HepG2 (cell line): ENCODE results near the gene CTAG2. TPM values are rescaled to one million over a fixed set of nuclear protein-coding genes. Genes with fewer than 3 reads are reported as not detected.

ENCODE experiments used
- ATAC-seq: fragments of 200-7000 bp; cut with Tn5 transposase; 3 replicates; pipeline ENCODE4 v1.9.1; 2020; ENCODE audit warnings: mild to moderate bottlenecking, moderate library complexity
- BruUV-seq: library from RNA; stranded (reverse); fragments of 400-500 nt; replicated peaks from 2 replicates; lab custom pipeline; 2021; lab: Mats Ljungman, UMichigan
- CTCF ChIA-PET: fragments of 300-600 bp; formaldehyde crosslinking; extraction: SDS; loops from one replicate; lab custom pipeline; 2021; ENCODE audit warnings: low total read pairs, inconsistent platforms, low intra/inter-chr PET ratio; lab: Yijun Ruan, JAX
- POLR2A ChIA-PET: fragments of 350-600 bp; sonication (Branson Sonifier 250); formaldehyde crosslinking; loops from one replicate; lab custom pipeline; 2020; ENCODE audit warnings: antibody characterized with exemption, inconsistent platforms; lab: Yijun Ruan, JAX
- DNase-seq: peaks from one replicate; pipeline ENCODE4 v3.0.0-alpha.2; 2015; ENCODE audit warnings: low spot score
- FAIRE-seq: peaks from 3 replicates; lab custom pipeline; 2011; peaks lifted over from hg19 to GRCh38; lab: Jason Lieb, UNC
- H2AFZ ChIP-seq: one replicate; pipeline ENCODE4 v1.6.1; 2011; ENCODE audit warnings: low read length, inconsistent platforms
- H3K27ac ChIP-seq: fragments of 300-600 bp; 3 replicates; pipeline ENCODE4 v1.8.0; 2011; ENCODE audit warnings: mixed run types, mild to moderate bottlenecking, mixed read lengths, low read length, inconsistent platforms; ENCODE audit not compliant: insufficient read depth; ENCODE audit errors: extremely low read length
- H3K27me3 ChIP-seq, 2 experiments: fragments of 200-600 bp in 1 of 2; 2 replicates in 1 of 2; 3 replicates in 1 of 2; pipeline versions ENCODE4 v1.6.0 to v1.8.0; 2011; ENCODE audit warnings: low read length in 2 of 2, mild to moderate bottlenecking in 2 of 2, moderate library complexity in 2 of 2, inconsistent platforms in 1 of 2; ENCODE audit not compliant: insufficient read depth in 2 of 2, control insufficient read depth in 1 of 2
- H3K36me3 ChIP-seq, 2 experiments: fragments of 200-600 bp in 1 of 2; replicated peaks in 1 of 2; 2 replicates in 1 of 2; 3 replicates in 1 of 2; pipeline versions ENCODE4 v1.5.1 to v1.8.0; 2011; ENCODE audit warnings: low read length in 2 of 2, inconsistent platforms in 1 of 2; ENCODE audit not compliant: insufficient read depth in 2 of 2, control insufficient read depth in 1 of 2
- H3K4me1 ChIP-seq: 2 replicates; pipeline ENCODE4 v1.5.1; 2012; ENCODE audit warnings: low read length, inconsistent platforms; ENCODE audit not compliant: insufficient read depth
- H3K4me2 ChIP-seq: 2 replicates; pipeline ENCODE4 v1.6.0; 2011; ENCODE audit warnings: low read depth, low read length, inconsistent platforms
- H3K4me3 ChIP-seq, 3 experiments: fragments of 200-600 bp in 1 of 3; sonication (generic), shearing (Covaris generic) in 1 of 3; replicated peaks in 1 of 3; 2 replicates each; pipeline ENCODE4 v1.5.1; 2011 to 2016; ENCODE audit warnings: low read length in 3 of 3, inconsistent platforms in 2 of 3, low read depth in 2 of 3, mild to moderate bottlenecking in 2 of 3, control low read depth in 1 of 3, mixed read lengths in 1 of 3; ENCODE audit not compliant: insufficient read depth in 1 of 3
- H3K79me2 ChIP-seq: one replicate; pipeline ENCODE4 v1.6.1; 2011; ENCODE audit warnings: low read length, inconsistent platforms; ENCODE audit not compliant: insufficient read depth
- H3K9ac ChIP-seq: 2 replicates; pipeline ENCODE4 v1.6.0; 2011; ENCODE audit warnings: mild to moderate bottlenecking, low read depth, low read length, inconsistent platforms; ENCODE audit not compliant: insufficient read depth
- H3K9me3 ChIP-seq: 2 replicates; pipeline ENCODE4 v1.5.1; 2012; ENCODE audit warnings: mild to moderate bottlenecking, low read length
- H4K20me1 ChIP-seq: 2 replicates; pipeline ENCODE4 v1.6.0; 2011; ENCODE audit warnings: inconsistent platforms, mild to moderate bottlenecking, low read length, moderate library complexity; ENCODE audit not compliant: insufficient read depth
- CSRNP1 ChIP-seq: sonication (generic); formaldehyde crosslinking; IDR thresholded peaks from 2 replicates; pipeline ENCODE4 v1.8.1; 2023; ENCODE audit warnings: mild to moderate bottlenecking, missing genetic modification reagents
- LBX2 ChIP-seq: sonication (generic); formaldehyde crosslinking; IDR thresholded peaks from 2 replicates; pipeline ENCODE4 v1.5.0; 2020; ENCODE audit warnings: missing genetic modification reagents, mild to moderate bottlenecking, borderline replicate concordance
- NKX3-1 ChIP-seq: sonication (generic); formaldehyde crosslinking; IDR thresholded peaks from 2 replicates; pipeline ENCODE4 v1.5.0; 2020; ENCODE audit warnings: missing genetic modification reagents
- RAD21 ChIP-seq: fragments of 450-650 bp; formaldehyde crosslinking; IDR thresholded peaks from 2 replicates; pipeline ENCODE4 v1.5.0; 2020; ENCODE audit warnings: mild to moderate bottlenecking
- TCF12 ChIP-seq, 2 experiments: fragments of 450-650 bp in 1 of 2; sonication (generic) in 1 of 2; formaldehyde crosslinking in 1 of 2; IDR thresholded peaks; 2 replicates each; pipeline versions ENCODE4 v1.6.1 to v1.8.0; 2017 to 2022; ENCODE audit warnings: antibody characterized with exemption in 1 of 2, mild to moderate bottlenecking in 1 of 2, missing genetic modification reagents in 1 of 2, moderate library complexity in 1 of 2
- ZBTB7B ChIP-seq: sonication (generic); formaldehyde crosslinking; IDR thresholded peaks from 2 replicates; pipeline ENCODE4 v1.4.0; 2020; ENCODE audit warnings: missing genetic modification reagents
- ZFY ChIP-seq: sonication (generic); formaldehyde crosslinking; IDR thresholded peaks from 2 replicates; pipeline ENCODE4 v1.4.0; 2020; ENCODE audit warnings: missing genetic modification reagents
- WGBS: methylation state at CpG from one replicate; pipeline ENCODE4 v1.1.6; 2017; ENCODE audit warnings: low lambda C conversion rate; 5-methylcytosine and 5-hydroxymethylcytosine counted together
- in situ Hi-C: cut with HindIII; loops from 2 replicates; pipeline ENCODE4 v1.10.0; 2017; ENCODE audit warnings: low pct_unique_long_range_greater_than_20kb; ENCODE audit not compliant: extremely low pct_ligation_motif_present
- intact Hi-C: fragments of 100-400 bp; cut with micrococcal nuclease; formaldehyde crosslinking; loops from one replicate; pipeline ENCODE4 v1.10.0; 2022; ENCODE audit not compliant: unreplicated experiment
- polyA plus RNA-seq, 8 experiments: library from polyadenylated mRNA; depleted of rRNA in 3 of 8; stranded (reverse) in 7 of 8; unstranded in 1 of 8; fragments of >200 nt; fragmentation: Illumina TruSeq in 4 of 8; extraction: Trizol in 4 of 8; gene quantifications; 2 replicates each; pipeline versions ENCODE4 v1.2.1 to v1.2.3, GENCODE V29; 2011 to 2016; ENCODE audit warnings: low read depth in 4 of 8, missing spikeins in 1 of 8, mixed read lengths in 1 of 8; ENCODE audit not compliant: insufficient read depth in 1 of 8
- total RNA-seq, 5 experiments: library from RNA; depleted of rRNA; stranded (reverse); fragments of >200 nt; fragmentation: Illumina TruSeq; extraction: Trizol; gene quantifications; 2 replicates each; pipeline ENCODE4 v1.2.3, GENCODE V29; 2016; ENCODE audit warnings: low read depth in 1 of 5
- TF ChIP-seq, protein P1 (sequence below): sonication (generic); formaldehyde crosslinking; IDR thresholded peaks from 2 replicates; pipeline ENCODE4; 2020; ENCODE audit warnings: missing genetic modification reagents, mild to moderate bottlenecking, borderline replicate concordance

CTAG2 gene
- total and polyA plus RNA-seq, 2 of the 13 experiments (the other 11 are each of a cell fraction or from before 2014, with no cell fraction given): not detected

- no peaks in the 10 kb centered on the region for H3K9me3 ChIP-seq
- CTCF ChIA-PET: no interaction called here
- ATAC-seq (no peak), FAIRE-seq (no peak), DNase-seq (no peak)
- H3K4me2 ChIP-seq: no peak overlapping the region
- H3K4me1 ChIP-seq: no peaks in the 10 kb centered on the region
- no peaks in the 10 kb centered on the region for H3K36me3 ChIP-seq
- H2AFZ ChIP-seq: no peak overlapping the region
- TF ChIP-seq ZBTB7B (CRISPR knock-in tag): no peak
- TF ChIP-seq CSRNP1 (CRISPR knock-in tag): no peak
- no peak for TF ChIP-seq LBX2
- no peak for TF ChIP-seq RAD21 (CRISPR knock-in tag)
- no peak for TF ChIP-seq TCF12 (IDR thresholded peaks at IDR 0.05)
- no peak for TF ChIP-seq TCF12 (CRISPR knock-in tag; IDR thresholded peaks at IDR 0.05)
- intact Hi-C loops: no loop called here
- BruUV-seq: no TSS peak
- H3K9ac ChIP-seq: no peak overlapping the region
- no peaks in the 10 kb centered on the region for H3K79me2 ChIP-seq
- H3K27ac ChIP-seq: no peak overlapping the region
- in situ Hi-C loops: no loop called here
- H3K4me3 ChIP-seq: no peak overlapping the region
- POLR2A ChIA-PET: no interaction called here
- peaks cover 2 to 5% of the 10 kb centered on the region in 2 experiments; a peak in 1 of 5 replicates for H3K27me3 ChIP-seq
- 7% methylated on average over 1 of the region's 10 CpGs for WGBS
- H4K20me1 ChIP-seq: no peaks in the 10 kb centered on the region
These were observed 993 bp upstream of the CTAG2 start for GRCh38 chrX:154654372-154654771.

- POLR2A ChIA-PET: no interaction called here
- Histone ChIP-seq H3K9ac (no peak overlapping the region), H2AFZ (no peak overlapping the region), H3K36me3 (no peaks in the 10 kb centered on the region), H3K9me3 (no peaks in the 10 kb centered on the region), H3K4me1 (no peaks in the 10 kb centered on the region), H3K4me3 (no peak overlapping the region), H3K79me2 (no peaks in the 10 kb centered on the region), H4K20me1 (no peaks in the 10 kb centered on the region), H3K27ac (no peak overlapping the region), H3K4me2 (no peak overlapping the region), H3K27me3 (peaks cover 2 to 8% of the 10 kb centered on the region in 2 experiments; a peak in 1 of 5 replicates)
- FAIRE-seq (no peak), DNase-seq (no peak), ATAC-seq (no peak)
- WGBS: 9% methylated on average over 9 of the region's 23 CpGs
- BruUV-seq: no TSS peak
- in situ Hi-C loops (no loop called here), intact Hi-C loops (no loop called here)
- CTCF ChIA-PET: no interaction called here
- TF ChIP-seq ZFY (CRISPR knock-in tag) (no peak), NKX3-1 (CRISPR knock-in tag) (no peak)
- TF ChIP-seq, protein P1, sequence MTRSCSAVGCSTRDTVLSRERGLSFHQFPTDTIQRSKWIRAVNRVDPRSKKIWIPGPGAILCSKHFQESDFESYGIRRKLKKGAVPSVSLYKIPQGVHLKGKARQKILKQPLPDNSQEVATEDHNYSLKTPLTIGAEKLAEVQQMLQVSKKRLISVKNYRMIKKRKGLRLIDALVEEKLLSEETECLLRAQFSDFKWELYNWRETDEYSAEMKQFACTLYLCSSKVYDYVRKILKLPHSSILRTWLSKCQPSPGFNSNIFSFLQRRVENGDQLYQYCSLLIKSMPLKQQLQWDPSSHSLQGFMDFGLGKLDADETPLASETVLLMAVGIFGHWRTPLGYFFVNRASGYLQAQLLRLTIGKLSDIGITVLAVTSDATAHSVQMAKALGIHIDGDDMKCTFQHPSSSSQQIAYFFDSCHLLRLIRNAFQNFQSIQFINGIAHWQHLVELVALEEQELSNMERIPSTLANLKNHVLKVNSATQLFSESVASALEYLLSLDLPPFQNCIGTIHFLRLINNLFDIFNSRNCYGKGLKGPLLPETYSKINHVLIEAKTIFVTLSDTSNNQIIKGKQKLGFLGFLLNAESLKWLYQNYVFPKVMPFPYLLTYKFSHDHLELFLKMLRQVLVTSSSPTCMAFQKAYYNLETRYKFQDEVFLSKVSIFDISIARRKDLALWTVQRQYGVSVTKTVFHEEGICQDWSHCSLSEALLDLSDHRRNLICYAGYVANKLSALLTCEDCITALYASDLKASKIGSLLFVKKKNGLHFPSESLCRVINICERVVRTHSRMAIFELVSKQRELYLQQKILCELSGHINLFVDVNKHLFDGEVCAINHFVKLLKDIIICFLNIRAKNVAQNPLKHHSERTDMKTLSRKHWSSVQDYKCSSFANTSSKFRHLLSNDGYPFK (CRISPR knock-in tag): no peak
These were observed 354 bp downstream of the CTAG2 start for GRCh38 chrX:154653048-154653401.
